BJ (cell line): ENCODE results near the gene UPK3B. TPM values are rescaled to one million over a fixed set of nuclear protein-coding genes. Genes with fewer than 3 reads are reported as not detected.
A peak's percentile ranks its signal among the peaks of the same experiment; 100 is the strongest.
"Not testable (repeated sequence)": the region's sequence is repeated elsewhere in the genome, so short reads cannot be mapped to it uniquely, and the experiment has no call there.

Experiments
- CTCF ChIA-PET: fragments of 350-600 bp; formaldehyde crosslinking; extraction: SDS; loops from one replicate; lab custom pipeline; 2021; ENCODE audit warnings: antibody characterized with exemption, inconsistent platforms; lab: Yijun Ruan, JAX
- POLR2A ChIA-PET: fragments of 300-600 bp; sonication (Branson Sonifier 250); formaldehyde crosslinking; extraction: SDS; loops from one replicate; lab custom pipeline; 2021; ENCODE audit warnings: antibody characterized with exemption; lab: Charles Lee
- DNase-seq: peaks from one replicate; pipeline ENCODE4 v3.0.0-alpha.2; 2011; ENCODE audit warnings: low read depth
- H3K27me3 ChIP-seq: 2 replicates; pipeline ENCODE4 v1.6.0; 2011; ENCODE audit warnings: low read length; ENCODE audit not compliant: control insufficient read depth, insufficient read depth
- H3K36me3 ChIP-seq: 2 replicates; pipeline ENCODE4 v1.5.1; 2011; ENCODE audit warnings: low read length; ENCODE audit not compliant: control insufficient read depth, insufficient read depth
- H3K4me3 ChIP-seq: 2 replicates; pipeline ENCODE4 v1.5.1; 2011; ENCODE audit warnings: low read depth, mild to moderate bottlenecking, control low read depth, low read length
- CTCF ChIP-seq: IDR thresholded peaks from 2 replicates; pipeline ENCODE4 v1.5.1; 2011; ENCODE audit warnings: low read depth, mild to moderate bottlenecking, control low read depth, inconsistent platforms, low read length, moderate library complexity; ENCODE audit not compliant: insufficient read depth
- polyA minus RNA-seq: library from RNA; depleted of rRNA, polyadenylated mRNA; stranded (reverse); fragments of >200 nt; gene quantifications from 2 replicates; pipeline ENCODE4 v1.2.3, GENCODE V29; 2011; rRNA and poly(A)+ RNA removed
- polyA plus RNA-seq: library from polyadenylated mRNA; depleted of rRNA; stranded (reverse); fragments of >200 nt; gene quantifications from 2 replicates; pipeline ENCODE4 v1.2.3, GENCODE V29; 2011; rRNA removed

Gene UPK3B
- not detected in 2 replicates for polyA plus RNA-seq
- polyA minus RNA-seq, result 0.05 TPM in 1 of 2 replicates, not detected in the other

GRCh38 chr7:76509931-76510877 lies at the start of gene UPK3B:
Gene UPK3B, plus strand, starts transcription at chr7:76510552. Its CDS starts 101 bp downstream, at chr7:76510653.
- TF ChIP-seq CTCF, result no peak
- CTCF ChIA-PET, result no interaction called here
- no peak for DNase-seq
- peaks cover 2% of the 10 kb centered on the region; the same call in 1 of the 2 replicates for H3K36me3 ChIP-seq
- POLR2A ChIA-PET, result interaction anchor here (0.6 kb wide), 1 partner anchor 693 kb away, joined by 21 read pairs; no protein-coding TSS in a partner anchor
- no peak within 1 kb of the TSS for H3K4me3 ChIP-seq
- no peaks in the 10 kb centered on the region for H3K27me3 ChIP-seq

GRCh38 chr7:76460767-76461166 lies 49.6 kb upstream of the UPK3B start:
- H3K36me3 ChIP-seq, CTCF ChIA-PET, H3K4me3 ChIP-seq, DNase-seq, H3K27me3 ChIP-seq, POLR2A ChIA-PET: not testable (repeated sequence)

GRCh38 chr7:76461464-76462101 lies 48.8 kb upstream of the UPK3B start, which contains the start of gene DTX2:
Gene DTX2, plus strand, starts transcription at chr7:76461709. Its CDS starts 18,801 bp downstream, at chr7:76480510.
- H3K27me3 ChIP-seq, POLR2A ChIA-PET, H3K36me3 ChIP-seq, CTCF ChIA-PET, DNase-seq: not testable (repeated sequence)
- peak within 1 kb of the TSS; percentile 52 for H3K4me3 ChIP-seq

- H3K27me3 ChIP-seq, CTCF ChIA-PET, H3K4me3 ChIP-seq, H3K36me3 ChIP-seq, DNase-seq, POLR2A ChIA-PET: not testable (repeated sequence)
Measured at GRCh38 chr7:76462271-76462882, 48.0 kb upstream of the UPK3B start.

- POLR2A ChIA-PET, CTCF ChIA-PET, DNase-seq, H3K36me3 ChIP-seq, H3K4me3 ChIP-seq, H3K27me3 ChIP-seq: not testable (repeated sequence)
Measured at GRCh38 chr7:76464959-76465358, 45.4 kb upstream of the UPK3B start.

- H3K27me3 ChIP-seq, H3K4me3 ChIP-seq, POLR2A ChIA-PET: not testable (repeated sequence)
Measured at GRCh38 chr7:76465950-76466349, 44.4 kb upstream of the UPK3B start.

GRCh38 chr7:76467743-76468404 lies 42.5 kb upstream of the UPK3B start:
- H3K4me3 ChIP-seq, DNase-seq, H3K27me3 ChIP-seq, H3K36me3 ChIP-seq, CTCF ChIA-PET, POLR2A ChIA-PET: not testable (repeated sequence)

More at GRCh38 chr7:76465950-76466349, 44.4 kb upstream of the UPK3B start:
- CTCF ChIA-PET, H3K36me3 ChIP-seq, DNase-seq: not testable (repeated sequence)

GRCh38 chr7:76471556-76472221 lies 38.7 kb upstream of the UPK3B start:
- H3K27me3 ChIP-seq, H3K4me3 ChIP-seq, H3K36me3 ChIP-seq, CTCF ChIA-PET, POLR2A ChIA-PET, DNase-seq: not testable (repeated sequence)

DNA sequence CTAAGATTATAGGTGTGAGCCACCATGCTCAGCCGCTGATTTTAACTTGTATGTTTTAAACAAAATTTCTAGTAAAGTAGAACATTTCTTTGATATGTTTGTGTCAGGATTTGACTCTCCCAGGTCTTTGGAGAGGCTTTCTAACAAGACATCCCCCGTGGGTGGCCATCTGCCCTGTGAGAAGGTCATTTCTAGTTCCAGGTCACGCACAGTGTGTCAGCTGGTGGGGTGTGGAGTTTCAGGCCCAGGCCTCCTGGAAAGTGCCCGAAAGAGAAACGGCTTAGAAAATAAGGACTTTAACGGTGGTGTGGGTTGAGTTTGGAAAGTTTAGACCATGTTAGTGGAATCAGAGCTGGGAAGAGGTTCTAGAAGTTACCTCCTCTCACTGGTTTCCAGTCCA lies 37.3 kb upstream of the UPK3B start:
- not testable (repeated sequence) for DNase-seq

GRCh38 chr7:76476280-76476679 lies 34.1 kb upstream of the UPK3B start:
- DNase-seq, H3K4me3 ChIP-seq, H3K36me3 ChIP-seq, CTCF ChIA-PET, H3K27me3 ChIP-seq, POLR2A ChIA-PET: not testable (repeated sequence)

More for the DNA sequence above, 37.3 kb upstream of the UPK3B start:
- H3K27me3 ChIP-seq, CTCF ChIA-PET, H3K4me3 ChIP-seq, H3K36me3 ChIP-seq, POLR2A ChIA-PET: not testable (repeated sequence)
